GM19438 (cell line): ENCODE results near the gene PRRX1.

Experiments
- ATAC-seq: cut with Tn5 transposase; IDR thresholded peaks from one replicate; pipeline ENCODE4 v1.9.1; 2021; ENCODE audit warnings: low read depth; ENCODE audit not compliant: unreplicated experiment

PRRX1 gene

DNA sequence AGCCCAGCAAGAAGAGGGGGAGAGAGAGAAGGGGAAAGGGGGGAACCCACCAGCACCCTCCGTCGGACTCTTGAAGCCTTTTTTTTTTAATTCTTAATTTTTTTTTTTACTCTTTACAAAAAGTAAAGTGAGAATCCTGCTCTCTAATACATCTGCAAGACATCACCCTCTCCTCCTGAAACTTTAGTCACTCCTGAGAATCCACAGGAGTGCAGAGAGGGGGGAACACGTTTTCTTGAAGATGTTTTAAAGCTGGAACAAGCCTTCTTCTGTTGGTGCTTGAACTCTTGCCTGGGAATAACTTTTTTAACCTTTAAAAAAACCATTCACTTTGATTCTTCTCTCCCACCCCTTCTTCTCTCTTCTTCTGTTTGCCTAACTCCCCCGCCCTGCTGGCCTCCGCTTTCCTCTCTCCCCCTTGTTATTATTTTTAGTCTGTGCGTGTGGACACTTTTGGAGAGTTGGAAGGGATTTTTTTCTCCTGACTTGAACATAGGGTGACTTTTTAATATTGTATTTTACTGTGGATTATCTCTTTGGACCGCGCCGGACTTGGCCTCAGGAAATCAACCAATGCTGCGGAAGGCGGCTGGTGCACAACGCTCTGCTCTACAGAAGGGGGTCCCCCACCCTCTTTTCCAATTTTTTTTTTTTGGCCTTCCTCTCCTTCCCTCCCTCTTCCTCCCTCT, 383 bp upstream of the PRRX1 start:
- ATAC-seq, result no peak

DNA sequence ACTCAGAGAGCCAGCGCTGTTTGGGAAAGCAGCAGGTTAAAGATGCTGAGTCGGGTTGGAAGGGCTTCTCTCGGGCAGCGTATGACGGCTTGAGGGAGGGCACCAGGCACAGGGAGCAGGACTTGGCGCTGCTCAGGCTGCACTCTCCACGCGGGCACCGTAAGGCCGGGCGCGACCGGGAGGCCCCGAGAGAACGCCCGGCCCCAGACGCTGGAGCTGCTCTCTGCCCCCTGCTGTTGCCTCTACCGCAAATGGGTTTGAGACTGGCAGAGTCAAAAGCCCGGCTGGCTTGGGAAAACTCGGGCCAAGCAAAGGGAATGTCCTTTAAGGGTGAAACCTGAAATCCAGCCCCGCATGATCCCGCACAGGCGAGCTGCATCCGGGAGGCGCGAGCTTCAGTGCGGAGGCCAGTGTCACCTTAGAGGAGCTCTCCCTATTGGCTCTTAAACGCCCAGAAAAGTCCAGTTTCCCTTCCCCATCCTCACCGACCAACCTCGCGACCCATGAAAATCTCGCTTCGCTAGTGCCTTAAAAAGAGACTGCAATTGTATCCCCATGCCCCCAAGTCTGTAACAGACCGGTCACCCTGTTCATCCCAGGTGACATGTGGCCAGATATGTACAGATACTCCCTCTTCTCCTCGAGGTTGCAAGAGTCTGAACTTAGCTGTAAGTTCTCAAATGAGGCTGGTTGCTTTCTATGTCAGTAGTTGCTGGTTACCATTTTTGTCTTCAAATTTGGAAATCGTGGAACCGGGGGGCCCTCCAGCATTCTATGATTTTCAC, 1.1 kb downstream of the PRRX1 start:
- ATAC-seq, result no peak

- no peak for ATAC-seq
Observed at GRCh38 chr1:170665629-170666028, 1.7 kb downstream of the PRRX1 start.

- ATAC-seq, result no peak
Observed at GRCh38 chr1:170666541-170667254, 2.8 kb downstream of the PRRX1 start.

DNA sequence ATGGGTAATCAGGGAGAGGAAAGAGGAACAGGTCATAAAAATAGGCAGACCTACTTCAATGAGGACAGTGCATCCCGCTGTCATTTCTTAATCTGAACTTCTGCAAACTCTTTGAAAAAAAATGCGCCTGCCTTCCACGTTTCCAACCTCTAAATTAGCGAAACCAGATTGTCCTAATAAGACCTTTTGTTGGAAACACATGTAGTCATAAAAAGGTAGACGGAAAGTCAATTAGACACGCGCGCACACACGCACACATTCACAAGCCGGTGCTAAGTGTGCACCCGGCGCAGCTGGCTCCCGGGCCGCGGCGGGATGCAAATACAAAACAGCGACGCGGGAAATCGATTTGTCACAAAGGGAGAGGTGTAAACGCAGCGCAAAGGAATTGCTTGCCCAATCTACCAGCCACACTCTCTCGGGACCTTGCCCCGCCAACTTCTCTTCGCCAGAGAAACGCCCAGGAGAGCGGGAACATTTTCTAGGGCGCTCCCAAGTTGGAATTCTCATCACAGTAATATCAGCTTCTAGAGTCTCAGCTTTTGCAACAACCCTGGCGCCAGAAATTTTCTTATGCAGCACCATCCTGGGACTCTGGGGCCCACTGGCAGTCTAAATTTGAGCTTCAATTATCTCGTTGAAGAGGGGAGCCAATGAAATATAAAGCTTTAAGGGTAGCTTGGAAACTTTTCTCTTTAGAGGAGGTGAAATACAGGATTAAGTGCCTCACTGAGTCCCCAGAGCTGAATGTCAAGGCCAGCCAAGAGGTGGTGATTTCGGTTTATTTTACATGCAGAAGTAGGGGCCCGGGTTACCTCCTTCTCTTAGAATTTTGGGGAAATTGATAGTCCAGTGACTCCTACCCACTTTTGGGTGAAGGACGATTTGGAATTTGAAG, 4.5 kb downstream of the PRRX1 start:
- ATAC-seq, result no peak

- ATAC-seq, result no peak
Observed at GRCh38 chr1:170669107-170669445, 5.1 kb downstream of the PRRX1 start.

- no peak for ATAC-seq
Observed at GRCh38 chr1:170669586-170670530, 5.9 kb downstream of the PRRX1 start.

GRCh38 chr1:170670802-170671628, 7.1 kb downstream of the PRRX1 start:
- ATAC-seq, result no peak

- no peak for ATAC-seq
Observed at GRCh38 chr1:170671629-170671963, 7.7 kb downstream of the PRRX1 start.

DNA sequence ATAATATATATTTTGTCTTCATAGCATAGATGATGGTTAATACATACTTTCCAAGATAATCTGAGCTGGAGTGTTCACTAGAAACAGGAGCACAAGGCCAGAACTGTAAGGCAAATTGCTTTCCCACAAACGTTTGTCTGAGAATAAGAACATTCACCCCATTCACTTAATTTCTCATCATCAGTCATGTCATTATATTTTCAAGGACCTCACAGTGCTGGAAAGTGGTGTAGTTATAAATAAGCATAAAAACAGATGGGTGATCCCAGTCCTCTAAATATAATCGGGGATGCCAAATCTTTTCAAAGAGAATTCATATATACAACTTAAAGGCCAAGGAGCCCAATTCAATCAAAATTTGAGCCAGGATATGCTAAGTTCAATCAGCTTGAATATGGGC, 8.4 kb downstream of the PRRX1 start:
- ATAC-seq, result no peak

- no peak for ATAC-seq
Observed at GRCh38 chr1:170674239-170674638, 10.3 kb downstream of the PRRX1 start.

GRCh38 chr1:170674986-170675385, 11.1 kb downstream of the PRRX1 start:
- no peak for ATAC-seq

DNA sequence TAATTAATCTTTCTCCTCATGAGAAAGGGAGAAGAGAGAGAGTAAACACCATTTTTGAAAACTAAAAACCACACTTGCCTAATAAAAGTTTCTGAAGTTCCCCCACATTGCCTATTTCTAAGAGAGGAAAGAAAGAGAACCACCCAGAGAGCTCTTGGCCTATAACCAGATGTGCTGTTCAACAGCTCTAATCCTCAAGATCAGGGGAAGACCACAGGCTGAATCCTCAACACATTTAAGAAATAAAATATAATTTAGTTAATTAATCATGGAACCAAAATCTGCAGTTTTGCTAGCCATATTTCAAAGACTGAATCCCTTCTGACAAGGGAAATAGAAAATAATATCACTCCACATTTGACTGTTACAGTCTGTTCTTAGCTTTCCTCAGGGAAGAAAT, 11.9 kb downstream of the PRRX1 start:
- ATAC-seq, result no peak

- ATAC-seq, result no peak
Observed at GRCh38 chr1:170676628-170677027, 12.7 kb downstream of the PRRX1 start.

GRCh38 chr1:170678027-170678600, 14.2 kb downstream of the PRRX1 start:
- no peak for ATAC-seq

DNA sequence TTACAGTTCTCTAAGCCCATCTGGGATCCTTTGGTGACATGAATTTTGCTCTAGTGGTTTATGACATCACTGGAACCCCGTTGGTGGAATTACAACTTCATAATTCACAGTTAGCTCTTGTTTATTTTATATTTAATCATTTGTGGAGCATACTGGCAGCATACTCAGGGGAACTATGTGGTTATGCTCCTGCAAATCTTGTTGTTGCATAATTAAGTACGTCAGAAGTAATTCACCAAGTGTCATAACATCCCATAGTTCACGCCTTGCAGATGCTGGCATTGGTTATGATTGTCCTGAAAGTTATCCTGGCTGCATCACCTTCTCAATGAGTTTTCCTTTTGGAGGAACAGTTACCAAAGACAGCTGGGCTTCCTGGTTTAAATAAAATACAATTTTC, 16.5 kb downstream of the PRRX1 start:
- ATAC-seq, result no peak

- no peak for ATAC-seq
Observed at GRCh38 chr1:170682169-170682568, 18.2 kb downstream of the PRRX1 start.

GRCh38 chr1:170682809-170683208, 18.9 kb downstream of the PRRX1 start:
- ATAC-seq, result no peak

DNA sequence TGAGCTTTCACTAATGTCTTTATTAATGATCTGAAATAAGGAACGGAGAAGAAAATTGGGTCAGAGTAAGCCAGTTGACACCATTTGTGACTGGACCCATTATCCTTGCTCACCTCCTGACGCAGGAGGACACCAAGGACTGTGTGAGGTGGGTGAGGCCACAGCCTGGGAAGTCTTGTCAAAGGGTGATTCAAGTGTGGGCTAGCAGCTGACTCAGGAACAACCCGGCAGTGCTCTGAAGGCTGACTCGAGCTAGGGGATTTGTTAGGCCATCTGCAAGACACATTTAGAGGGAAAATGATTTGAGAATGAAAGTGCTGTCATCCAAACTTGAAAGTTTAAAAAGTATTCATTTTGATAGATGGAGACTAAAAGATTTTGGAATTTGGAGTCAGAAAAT, 21.2 kb downstream of the PRRX1 start:
- no peak for ATAC-seq
